ENCODE data around the gene PIP.
"Not testable (repeated sequence)": the region's sequence is repeated elsewhere in the genome, so short reads cannot be mapped to it uniquely, and the experiment has no call there.

The PIP gene

DNA sequence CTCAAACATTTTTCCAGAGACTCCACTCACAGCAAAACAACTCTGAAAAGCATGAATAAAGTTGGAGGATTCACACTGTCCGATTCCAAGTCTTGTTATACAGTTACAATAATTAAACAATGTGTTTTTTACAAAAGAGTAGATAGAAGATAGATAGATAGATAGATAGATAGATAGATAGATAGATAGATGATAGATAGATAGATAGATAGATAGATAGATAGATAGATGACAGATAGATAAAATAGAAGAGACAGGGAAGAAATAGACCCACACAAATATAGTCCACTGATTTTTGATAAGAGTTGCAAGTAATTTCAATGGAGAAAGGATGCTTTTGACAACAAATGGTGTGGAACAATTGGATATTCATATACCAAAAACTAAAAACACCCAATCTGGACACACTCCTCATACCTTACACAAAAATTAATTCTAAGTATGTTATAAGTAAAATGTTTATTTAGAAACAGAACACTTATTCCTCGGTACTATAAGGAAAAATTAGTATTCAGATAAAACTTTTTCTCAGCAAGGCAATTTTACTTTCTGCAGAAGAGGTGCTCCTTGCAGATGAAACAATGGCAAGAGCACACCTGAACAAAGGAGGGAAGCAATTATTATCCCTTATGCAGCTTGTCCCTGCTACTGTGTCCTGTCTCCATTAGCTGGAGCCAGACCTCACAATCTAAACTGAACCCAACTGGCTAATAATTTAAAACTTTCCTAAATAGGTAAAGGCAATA is 45.7 kb downstream of the PIP start:
- no peak for DNase-seq (ENCODE audit: low read depth in 2 of 3, low spot score in 1 of 3)

DNA sequence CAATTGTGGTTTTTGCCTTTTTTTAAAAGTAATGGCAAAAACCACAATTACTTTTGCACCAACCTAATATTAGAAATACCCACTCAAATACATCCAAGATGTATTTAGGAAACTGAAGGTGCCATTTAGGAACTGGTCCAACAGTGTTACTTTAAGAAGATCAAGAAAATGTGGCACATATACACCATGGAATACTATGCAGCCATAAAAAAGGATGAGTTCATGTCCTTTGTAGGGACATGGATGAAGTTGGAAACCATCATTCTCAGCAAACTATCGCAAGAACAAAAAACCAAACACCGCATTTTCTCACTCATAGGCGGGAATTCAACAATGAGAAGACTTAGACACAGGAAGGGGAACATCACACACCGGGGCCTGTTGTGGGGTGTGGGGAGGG is 48.9 kb downstream of the PIP start:
- not testable (repeated sequence) for DNase-seq (ENCODE audit: low read depth in 2 of 3, low spot score in 1 of 3)

DNA sequence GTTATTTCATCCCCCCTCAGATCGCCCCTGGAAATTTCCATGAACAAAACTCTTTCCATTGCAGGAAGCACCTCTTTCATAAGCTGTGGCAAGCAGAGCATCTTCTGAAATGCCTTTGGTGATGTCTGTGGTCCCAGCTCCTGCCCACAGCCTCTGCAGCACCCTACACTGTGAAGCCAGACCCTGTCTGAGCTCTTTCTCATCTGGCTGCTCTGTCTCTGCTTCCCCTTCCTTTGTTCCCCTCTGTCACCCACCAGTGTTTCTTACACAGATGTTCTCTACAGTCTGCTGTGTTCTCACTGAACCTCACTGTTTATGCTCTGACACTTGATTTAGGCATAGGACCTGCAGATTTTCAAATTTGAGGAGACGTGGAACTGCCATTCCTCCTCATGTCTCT is 49.5 kb downstream of the PIP start:
- no peak for DNase-seq (ENCODE audit: low read depth in 2 of 3, low spot score in 1 of 3)

DNA sequence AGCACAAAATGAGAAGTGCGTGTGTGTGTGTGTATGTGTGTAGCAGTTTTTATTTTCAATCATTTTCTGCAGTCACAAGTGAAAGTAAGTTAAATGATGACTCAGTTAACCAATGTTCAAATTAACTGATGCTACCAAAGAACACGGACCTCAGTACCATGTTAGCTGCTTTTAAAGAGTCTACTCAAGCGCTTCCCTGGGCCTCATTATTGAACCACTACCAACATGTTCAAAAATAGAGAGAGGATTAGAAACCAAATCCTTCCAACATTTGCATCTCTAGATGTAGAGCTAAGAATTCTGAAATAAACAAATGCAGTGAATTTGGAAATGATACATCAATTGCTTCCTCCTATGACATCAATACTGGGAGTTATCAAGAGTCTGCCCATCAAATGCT is 51.1 kb downstream of the PIP start, which contains the start of gene TAS2R39:
TAS2R39 (plus strand) TSS at position 396 of the 400 bp plus-strand sequence; CDS start at position 396, 0 bp downstream.
- DNase-seq (ENCODE audit: low read depth in 2 of 3, low spot score in 1 of 3) = no peak

DNA sequence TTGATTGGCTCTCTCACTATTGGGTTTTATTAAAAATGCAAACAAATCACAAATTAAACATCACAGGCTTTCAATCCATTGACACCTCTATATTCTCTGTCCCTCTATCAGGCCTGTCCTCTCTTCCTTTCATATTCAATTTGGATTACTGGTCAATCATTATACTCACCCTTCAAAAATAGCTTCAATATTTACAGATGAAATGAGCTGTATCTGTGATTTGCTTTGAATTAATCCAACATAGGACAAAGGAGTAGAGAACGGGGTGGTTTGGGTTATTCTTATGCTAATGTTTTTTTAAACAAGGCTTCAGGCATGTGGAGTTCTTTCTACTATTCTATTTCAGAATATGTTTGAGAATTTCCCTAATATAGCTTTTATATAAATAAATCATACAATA is 53.7 kb downstream of the PIP start:
- DNase-seq (ENCODE audit: low read depth in 2 of 3, low spot score in 1 of 3) = no peak

DNA sequence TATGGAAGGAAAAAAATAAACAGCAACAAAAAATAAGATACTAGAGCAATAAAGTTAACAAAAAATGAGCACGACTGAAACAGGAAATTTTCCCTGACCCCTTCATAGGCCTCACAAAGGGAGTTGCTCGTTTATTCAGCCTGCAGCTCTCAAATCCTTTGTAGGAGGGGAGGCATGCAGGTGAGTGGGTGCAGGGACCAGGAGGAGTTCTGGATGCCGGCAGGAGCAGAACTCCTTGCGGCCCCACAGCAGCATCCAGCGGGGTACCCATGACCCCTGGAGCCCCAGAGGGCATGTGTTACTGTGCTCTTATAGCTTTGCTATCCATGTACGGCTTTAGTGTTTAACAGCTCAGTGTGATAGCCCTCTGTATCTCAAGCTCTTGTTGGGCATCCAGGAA is 57.1 kb downstream of the PIP start:
- DNase-seq (ENCODE audit: low read depth in 2 of 3, low spot score in 1 of 3) = no peak
